IMR-90 (cell line): Measurements from ENCODE around the gene CDK11B. TPM values are rescaled to one million over a fixed set of nuclear protein-coding genes. Genes with fewer than 3 reads are reported as not detected.
"Not testable (repeated sequence)": the region's sequence is repeated elsewhere in the genome, so short reads cannot be mapped to it uniquely, and the experiment has no call there.

Experiments
- ATAC-seq: fragments of 200-7000 bp; cut with Tn5 transposase; 2 replicates; pipeline ENCODE4 v1.9.1; 2020; ENCODE audit warnings: low read depth, mild to moderate bottlenecking, moderate library complexity
- BruUV-seq: library from RNA; stranded (reverse); fragments of 400-500 nt; replicated peaks from 2 replicates; lab custom pipeline; 2021; lab: Mats Ljungman, UMichigan
- CTCF ChIA-PET: fragments of 300-600 bp; formaldehyde crosslinking; extraction: SDS; loops from one replicate; lab custom pipeline; 2021; ENCODE audit warnings: antibody characterized with exemption; lab: Yijun Ruan, JAX
- POLR2A ChIA-PET: fragments of 300-600 bp; sonication (Branson Sonifier 250); formaldehyde crosslinking; loops from one replicate; lab custom pipeline; 2022; ENCODE audit warnings: antibody characterized with exemption; ENCODE audit not compliant: unreplicated experiment; lab: Charles Lee
- DNase-seq: peaks from one replicate; pipeline ENCODE4 v3.0.0; 2013
- H2AFZ ChIP-seq: replicated peaks from 2 replicates; pipeline ENCODE3; 2013; ENCODE audit warnings: low read length, mild to moderate bottlenecking; ENCODE audit not compliant: poor library complexity
- H2AK5ac ChIP-seq: 2 replicates; pipeline ENCODE4 v1.6.1; 2013; ENCODE audit warnings: low read depth, low read length, inconsistent platforms
- H2AK9ac ChIP-seq: replicated peaks from 2 replicates; pipeline ENCODE3; 2013; ENCODE audit warnings: mild to moderate bottlenecking, low read depth, low read length, moderate library complexity; ENCODE audit not compliant: poor library complexity
- H2BK120ac ChIP-seq: 2 replicates; pipeline ENCODE4 v1.6.1; 2013; ENCODE audit warnings: low read depth, low read length, inconsistent platforms
- H2BK15ac ChIP-seq: 3 replicates; pipeline ENCODE4 v1.6.1; 2013; ENCODE audit warnings: low read depth, low read length, inconsistent platforms
- H2BK20ac ChIP-seq: 2 replicates; pipeline ENCODE4 v1.6.1; 2013; ENCODE audit warnings: low read depth, mild to moderate bottlenecking, inconsistent platforms, low read length, moderate library complexity
- H2BK5ac ChIP-seq: 2 replicates; pipeline ENCODE4 v1.6.1; 2013; ENCODE audit warnings: mild to moderate bottlenecking, low read depth, low read length, inconsistent platforms; ENCODE audit not compliant: poor library complexity, severe bottlenecking
- H3K14ac ChIP-seq: replicated peaks from 2 replicates; pipeline ENCODE4 v1.6.1; 2013; ENCODE audit warnings: low read depth, low read length, inconsistent platforms
- H3K18ac ChIP-seq: 2 replicates; pipeline ENCODE4 v1.6.1; 2013; ENCODE audit warnings: low read depth, low read length, control low read depth
- H3K23ac ChIP-seq: 2 replicates; pipeline ENCODE4 v1.6.1; 2013; ENCODE audit warnings: low read depth, low read length, inconsistent platforms
- H3K27ac ChIP-seq: 2 replicates; pipeline ENCODE4 v1.5.1; 2013; ENCODE audit warnings: mild to moderate bottlenecking, control low read depth, low read length; ENCODE audit not compliant: insufficient read depth
- H3K27me3 ChIP-seq: 2 replicates; pipeline ENCODE4 v1.6.1; 2013; ENCODE audit warnings: low read length; ENCODE audit not compliant: control insufficient read depth, insufficient read depth
- H3K36me3 ChIP-seq: 2 replicates; pipeline ENCODE4 v1.6.1; 2013; ENCODE audit warnings: low read length, mixed read lengths; ENCODE audit not compliant: control insufficient read depth, insufficient read depth
- H3K4ac ChIP-seq: 2 replicates; pipeline ENCODE4 v1.6.1; 2013; ENCODE audit warnings: low read depth, low read length, inconsistent platforms
- H3K4me1 ChIP-seq: 2 replicates; pipeline ENCODE4 v1.6.1; 2013; ENCODE audit warnings: low read length, mixed read lengths; ENCODE audit not compliant: control insufficient read depth, insufficient read depth
- H3K4me2 ChIP-seq: 2 replicates; pipeline ENCODE4 v1.6.1; 2013; ENCODE audit warnings: low read depth, mild to moderate bottlenecking, control low read depth, low read length, moderate library complexity
- H3K4me3 ChIP-seq: 2 replicates; pipeline ENCODE4 v1.5.1; 2013; ENCODE audit warnings: low read depth, mild to moderate bottlenecking, control low read depth, low read length, moderate library complexity; ENCODE audit not compliant: insufficient read depth
- H3K56ac ChIP-seq: 2 replicates; pipeline ENCODE4 v1.6.1; 2013; ENCODE audit warnings: low read length, inconsistent platforms; ENCODE audit not compliant: insufficient read depth; ENCODE audit errors: extremely low read depth
- H3K79me1 ChIP-seq, 2 experiments: 2 replicates each; pipeline ENCODE4 v1.6.1; 2013; ENCODE audit warnings: low read length in 2 of 2, inconsistent platforms in 1 of 2, low read depth in 1 of 2
- H3K9ac ChIP-seq: 2 replicates; pipeline ENCODE4 v1.6.1; 2013; ENCODE audit warnings: low read depth, low read length, control low read depth
- H3K9me1 ChIP-seq: 2 replicates; pipeline ENCODE4 v1.6.1; 2013; ENCODE audit warnings: low read length, inconsistent platforms; ENCODE audit not compliant: insufficient read depth
- H3K9me3 ChIP-seq: 2 replicates; pipeline ENCODE4 v1.6.1; 2013; ENCODE audit warnings: low read length; ENCODE audit not compliant: control insufficient read depth, insufficient read depth
- H4K20me1 ChIP-seq: 2 replicates; pipeline ENCODE4 v1.6.1; 2013; ENCODE audit warnings: low read length, inconsistent platforms; ENCODE audit not compliant: insufficient read depth
- H4K5ac ChIP-seq: 2 replicates; pipeline ENCODE4 v1.6.1; 2013; ENCODE audit warnings: mild to moderate bottlenecking, low read depth, low read length, control low read depth
- H4K8ac ChIP-seq, 2 experiments: 2 replicates each; pipeline ENCODE4 v1.6.1; 2013; ENCODE audit warnings: low read depth in 2 of 2, low read length in 2 of 2, control low read depth in 1 of 2, inconsistent platforms in 1 of 2
- H4K91ac ChIP-seq: 2 replicates; pipeline ENCODE4 v1.6.1; 2013; ENCODE audit warnings: low read depth, low read length, inconsistent platforms; ENCODE audit not compliant: insufficient read depth
- WGBS, 2 experiments: methylation state at CpG; one replicate each; pipeline versions ENCODE4 v1.1.5 to v1.1.7; 2013; ENCODE audit warnings: missing lambda C conversion rate in 2 of 2; ENCODE audit not compliant: insufficient read length in 1 of 2; ENCODE audit errors: extremely low coverage in 2 of 2; 5-methylcytosine and 5-hydroxymethylcytosine counted together
- dilution Hi-C: fragments of 300-500 bp; cut with HindIII; formaldehyde crosslinking; loops from one replicate; pipeline ENCODE4 v1.14.3; 2018; ENCODE audit warnings: low sequenced_read_pairs; ENCODE audit not compliant: unreplicated experiment
- in situ Hi-C: fragments of 300-500 bp; cut with MboI; formaldehyde crosslinking; loops from 3 replicates; pipeline ENCODE4 v1.14.3; 2019; ENCODE audit warnings: low sequenced_read_pairs, inconsistent platforms, mixed read lengths
- intact Hi-C: fragments of 100-400 bp; cut with micrococcal nuclease; formaldehyde crosslinking; loops from 2 replicates; pipeline ENCODE4 v1.10.0; 2022
- polyA plus RNA-seq, 3 experiments: library from polyadenylated mRNA; depleted of rRNA; stranded (reverse); fragments of >200 nt; gene quantifications; 2 replicates each; pipeline ENCODE4 v1.2.3, GENCODE V29; 2012; ENCODE audit warnings: low replicate concordance in 1 of 3
- total RNA-seq: library from RNA; depleted of rRNA; stranded (reverse); fragments of >200 nt; gene quantifications from 2 replicates; pipeline ENCODE4 v1.2.3, GENCODE V29; 2012

The CDK11B gene
- total and polyA plus RNA-seq, 2 of the 4 experiments (the other 2 are of a cell fraction): 8.2 to 19.1 TPM

GRCh38 chr1:1705623-1706022 lies 46.8 kb upstream of the CDK11B start:
- H3K9me3 ChIP-seq, H4K20me1 ChIP-seq, H2BK20ac ChIP-seq, H3K56ac ChIP-seq, H4K91ac ChIP-seq, H2BK120ac ChIP-seq, H3K27ac ChIP-seq, H3K4me2 ChIP-seq, POLR2A ChIA-PET, H3K4me1 ChIP-seq, H2AK5ac ChIP-seq, DNase-seq, BruUV-seq, H3K4ac ChIP-seq, H3K14ac ChIP-seq, H3K9me1 ChIP-seq, H2BK15ac ChIP-seq, H3K18ac ChIP-seq, H3K9ac ChIP-seq, H4K5ac ChIP-seq, in situ Hi-C loops, intact Hi-C loops, H2AFZ ChIP-seq, CTCF ChIA-PET, H4K8ac ChIP-seq, H3K23ac ChIP-seq, H3K36me3 ChIP-seq, H3K27me3 ChIP-seq, H3K4me3 ChIP-seq, H2AK9ac ChIP-seq, dilution Hi-C loops, H2BK5ac ChIP-seq, ATAC-seq, H3K79me1 ChIP-seq: not testable (repeated sequence)
- WGBS, 2 experiments: no CpG with 5 or more reads among the region's 10 CpGs

- H3K36me3 ChIP-seq, H3K9me3 ChIP-seq, ATAC-seq, H3K4me2 ChIP-seq, H4K20me1 ChIP-seq, H3K18ac ChIP-seq, CTCF ChIA-PET, BruUV-seq, H2AK5ac ChIP-seq, H2AFZ ChIP-seq, H3K27ac ChIP-seq, H2BK15ac ChIP-seq, H3K9ac ChIP-seq, H4K5ac ChIP-seq, H2BK20ac ChIP-seq, H3K4me3 ChIP-seq, intact Hi-C loops, H2BK120ac ChIP-seq, H3K23ac ChIP-seq, POLR2A ChIA-PET, DNase-seq, H3K4ac ChIP-seq, H3K9me1 ChIP-seq, H2AK9ac ChIP-seq, H4K8ac ChIP-seq, H3K4me1 ChIP-seq, H2BK5ac ChIP-seq, H3K14ac ChIP-seq, H3K79me1 ChIP-seq, in situ Hi-C loops, H3K27me3 ChIP-seq, H3K56ac ChIP-seq, dilution Hi-C loops, H4K91ac ChIP-seq: not testable (repeated sequence)
- no CpG with 5 or more reads among the region's 27 CpGs for WGBS, 2 experiments
Measured at GRCh38 chr1:1704284-1704957, 45.6 kb upstream of the CDK11B start.
